NCI-H2196 (cell line): ENCODE measurements around the gene ZSCAN31.

ENCODE experiments used
- DNase-seq: peaks from one replicate; lab custom pipeline; 2025; ENCODE audit not compliant: unreplicated experiment; lab: John Stamatoyannopoulos, UW

The ZSCAN31 gene

GRCh38 chr6:28353981-28354676 lies 18.2 kb upstream of the ZSCAN31 start:
- peak; percentile 67 for DNase-seq

- DNase-seq = no peak
Measured at GRCh38 chr6:28353356-28353755, 17.4 kb upstream of the ZSCAN31 start.

GRCh38 chr6:28351493-28351925 lies 15.6 kb upstream of the ZSCAN31 start:
- no peak for DNase-seq

- no peak for DNase-seq
Measured at GRCh38 chr6:28351087-28351486, 15.1 kb upstream of the ZSCAN31 start.

- peak; percentile 86 for DNase-seq
Measured at GRCh38 chr6:28349892-28350737, 14.2 kb upstream of the ZSCAN31 start, which contains the start of gene ZKSCAN3. TSS of gene ZKSCAN3 (plus strand) at chr6:28349947. CDS start at chr6:28359587, 9,640 bp downstream.

- DNase-seq = no peak
Measured at GRCh38 chr6:28349344-28349891, 13.5 kb upstream of the ZSCAN31 start.

- DNase-seq = no peak
Measured at GRCh38 chr6:28347119-28347518, 11.2 kb upstream of the ZSCAN31 start.

- DNase-seq = no peak
Measured at GRCh38 chr6:28345201-28345600, 9.3 kb upstream of the ZSCAN31 start.

- no peak for DNase-seq
Measured at GRCh38 chr6:28343898-28344677, 8.1 kb upstream of the ZSCAN31 start.

- no peak for DNase-seq
Measured at GRCh38 chr6:28340310-28341095, 4.6 kb upstream of the ZSCAN31 start.

GRCh38 chr6:28337121-28337520 lies 1.2 kb upstream of the ZSCAN31 start:
- no peak for DNase-seq

GRCh38 chr6:28336284-28337120 lies 554 bp upstream of the ZSCAN31 start:
- peak; percentile 19 for DNase-seq

- no peak for DNase-seq
Measured at GRCh38 chr6:28335040-28335563, 846 bp downstream of the ZSCAN31 start.

- no peak for DNase-seq
Measured at GRCh38 chr6:28334286-28335039, 1.5 kb downstream of the ZSCAN31 start.

GRCh38 chr6:28333599-28334018 lies 2.3 kb downstream of the ZSCAN31 start:
- no peak for DNase-seq

- no peak for DNase-seq
Measured at GRCh38 chr6:28333047-28333446, 2.9 kb downstream of the ZSCAN31 start.

- DNase-seq = no peak
Measured at GRCh38 chr6:28330041-28330440, 5.9 kb downstream of the ZSCAN31 start.

- no peak for DNase-seq
Measured at GRCh38 chr6:28326371-28326948, 9.5 kb downstream of the ZSCAN31 start.
